ENCODE data around the gene GABRD.

GABRD gene

DNA sequence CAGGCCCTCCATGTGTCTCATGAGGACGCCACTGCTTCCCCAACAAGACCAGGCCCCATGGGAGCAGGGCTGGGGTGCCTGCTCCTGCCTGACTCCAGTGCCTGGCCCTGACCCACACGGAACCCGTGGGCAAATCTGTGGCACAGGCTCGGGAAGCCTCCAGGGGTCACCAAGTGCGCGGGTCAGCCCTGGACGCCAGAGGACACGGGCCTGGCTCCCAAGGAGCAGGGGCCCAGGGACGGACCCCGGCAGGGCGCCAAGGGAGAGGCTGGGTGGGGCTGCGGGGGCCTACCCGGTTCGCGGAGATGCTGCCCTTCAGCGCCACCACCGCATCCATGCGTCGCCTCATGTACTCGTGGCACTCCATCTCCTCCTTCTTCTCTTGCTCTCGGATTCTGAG lies 47.5 kb upstream of the GABRD start:
- TF ChIP-seq SIN3A (IDR thresholded peaks at IDR 0.05; ENCODE audit: borderline replicate concordance, insufficient read depth, low read length), result no peak
- no peak for TF ChIP-seq FOXP2 (optimal IDR thresholded peaks at IDR 0.05; ENCODE audit: borderline replicate concordance, extremely low read depth, extremely low read length, insufficient read depth)
- no peak for TF ChIP-seq POLR2AphosphoS5 (IDR thresholded peaks at IDR 0.05; ENCODE audit: low read depth, low read length)
- TF ChIP-seq, protein P1, sequence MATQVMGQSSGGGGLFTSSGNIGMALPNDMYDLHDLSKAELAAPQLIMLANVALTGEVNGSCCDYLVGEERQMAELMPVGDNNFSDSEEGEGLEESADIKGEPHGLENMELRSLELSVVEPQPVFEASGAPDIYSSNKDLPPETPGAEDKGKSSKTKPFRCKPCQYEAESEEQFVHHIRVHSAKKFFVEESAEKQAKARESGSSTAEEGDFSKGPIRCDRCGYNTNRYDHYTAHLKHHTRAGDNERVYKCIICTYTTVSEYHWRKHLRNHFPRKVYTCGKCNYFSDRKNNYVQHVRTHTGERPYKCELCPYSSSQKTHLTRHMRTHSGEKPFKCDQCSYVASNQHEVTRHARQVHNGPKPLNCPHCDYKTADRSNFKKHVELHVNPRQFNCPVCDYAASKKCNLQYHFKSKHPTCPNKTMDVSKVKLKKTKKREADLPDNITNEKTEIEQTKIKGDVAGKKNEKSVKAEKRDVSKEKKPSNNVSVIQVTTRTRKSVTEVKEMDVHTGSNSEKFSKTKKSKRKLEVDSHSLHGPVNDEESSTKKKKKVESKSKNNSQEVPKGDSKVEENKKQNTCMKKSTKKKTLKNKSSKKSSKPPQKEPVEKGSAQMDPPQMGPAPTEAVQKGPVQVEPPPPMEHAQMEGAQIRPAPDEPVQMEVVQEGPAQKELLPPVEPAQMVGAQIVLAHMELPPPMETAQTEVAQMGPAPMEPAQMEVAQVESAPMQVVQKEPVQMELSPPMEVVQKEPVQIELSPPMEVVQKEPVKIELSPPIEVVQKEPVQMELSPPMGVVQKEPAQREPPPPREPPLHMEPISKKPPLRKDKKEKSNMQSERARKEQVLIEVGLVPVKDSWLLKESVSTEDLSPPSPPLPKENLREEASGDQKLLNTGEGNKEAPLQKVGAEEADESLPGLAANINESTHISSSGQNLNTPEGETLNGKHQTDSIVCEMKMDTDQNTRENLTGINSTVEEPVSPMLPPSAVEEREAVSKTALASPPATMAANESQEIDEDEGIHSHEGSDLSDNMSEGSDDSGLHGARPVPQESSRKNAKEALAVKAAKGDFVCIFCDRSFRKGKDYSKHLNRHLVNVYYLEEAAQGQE (IDR thresholded peaks at IDR 0.05; ENCODE audit: insufficient read depth in 1 of 2, low read depth in 2 of 2, low read length in 2 of 2), result no peak
- no peak for TF ChIP-seq TAF1 (IDR thresholded peaks at IDR 0.05; ENCODE audit: borderline replicate concordance, insufficient read depth, low read length)

GRCh38 chr1:1972976-1973715 lies 46.0 kb upstream of the GABRD start:
- TF ChIP-seq TAF1 (IDR thresholded peaks at IDR 0.05; ENCODE audit: borderline replicate concordance, insufficient read depth, low read length), result no peak
- TF ChIP-seq, protein P1 (IDR thresholded peaks at IDR 0.05; ENCODE audit: insufficient read depth in 1 of 2, low read depth in 2 of 2, low read length in 2 of 2), result no peak
- no peak for TF ChIP-seq POLR2AphosphoS5 (IDR thresholded peaks at IDR 0.05; ENCODE audit: low read depth, low read length)
- TF ChIP-seq FOXP2 (optimal IDR thresholded peaks at IDR 0.05; ENCODE audit: borderline replicate concordance, extremely low read depth, extremely low read length, insufficient read depth), result no peak
- no peak for TF ChIP-seq SIN3A (IDR thresholded peaks at IDR 0.05; ENCODE audit: borderline replicate concordance, insufficient read depth, low read length)

- TF ChIP-seq POLR2AphosphoS5 (IDR thresholded peaks at IDR 0.05; ENCODE audit: low read depth, low read length) (no peak), SIN3A (IDR thresholded peaks at IDR 0.05; ENCODE audit: borderline replicate concordance, insufficient read depth, low read length) (no peak), FOXP2 (optimal IDR thresholded peaks at IDR 0.05; ENCODE audit: borderline replicate concordance, extremely low read depth, extremely low read length, insufficient read depth) (no peak), TAF1 (IDR thresholded peaks at IDR 0.05; ENCODE audit: borderline replicate concordance, insufficient read depth, low read length) (no peak)
- TF ChIP-seq, protein P1 (IDR thresholded peaks at IDR 0.05; ENCODE audit: insufficient read depth in 1 of 2, low read depth in 2 of 2, low read length in 2 of 2), result no peak
These were observed 45.2 kb upstream of the GABRD start for GRCh38 chr1:1973716-1974642.

DNA sequence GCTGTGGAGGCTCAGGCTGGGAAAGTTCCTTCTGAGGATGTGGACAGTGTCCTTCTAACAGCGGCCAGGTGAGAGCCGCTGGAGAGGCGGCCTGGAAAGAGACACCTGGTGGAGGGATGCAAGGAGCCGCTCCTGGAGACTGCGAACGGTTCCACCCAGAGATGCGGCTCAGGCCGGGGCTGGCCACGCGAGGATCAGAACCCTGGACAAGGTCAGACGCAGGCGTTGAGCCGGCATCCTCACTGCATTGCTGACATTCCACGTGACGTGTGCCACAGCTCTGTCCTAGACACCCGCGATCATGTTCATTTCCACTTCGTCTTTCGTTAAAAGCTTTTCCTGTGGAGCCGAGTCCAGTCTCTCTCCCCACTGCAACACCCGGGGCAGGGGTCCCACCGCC lies 44.3 kb upstream of the GABRD start:
- TF ChIP-seq FOXP2 (optimal IDR thresholded peaks at IDR 0.05; ENCODE audit: borderline replicate concordance, extremely low read depth, extremely low read length, insufficient read depth) (no peak), POLR2AphosphoS5 (IDR thresholded peaks at IDR 0.05; ENCODE audit: low read depth, low read length) (no peak), TAF1 (IDR thresholded peaks at IDR 0.05; ENCODE audit: borderline replicate concordance, insufficient read depth, low read length) (no peak), SIN3A (IDR thresholded peaks at IDR 0.05; ENCODE audit: borderline replicate concordance, insufficient read depth, low read length) (no peak)
- TF ChIP-seq, protein P1 (IDR thresholded peaks at IDR 0.05; ENCODE audit: insufficient read depth in 1 of 2, low read depth in 2 of 2, low read length in 2 of 2), result peak in 1 of 2 experiments; percentile 55; a peak in 1 of 4 replicates

Data from PFSK-1 (cell line).